ENCODE data around the gene PHLDB3.

PHLDB3 gene

GRCh38 chr19:43504426-43505185 lies at the start of gene PHLDB3:
TSS of gene PHLDB3 (minus strand) at chr19:43504746. CDS start at chr19:43504118, 628 bp downstream.
- Histone ChIP-seq H3K9me2 (replicated peaks; ENCODE audit: insufficient read depth, low read length) (no peaks in the 10 kb centered on the region), H3K36me3 (ENCODE audit: low read length) (no peaks in the 10 kb centered on the region), H3K9me3 (ENCODE audit: insufficient read depth, low read length) (no peaks in the 10 kb centered on the region), H2AFZ (ENCODE audit: low read depth, low read length, severe bottlenecking) (peak within 1 kb of the TSS; percentile 99), H3F3A (ENCODE audit: insufficient read depth) (0 out of 2 replicates have a peak, but pooled peaks cover 4% of the 10 kb centered on the region), H3K27ac (ENCODE audit: low read depth, low read length) (no peak within 1 kb of the TSS; the same call in 1 of the 2 replicates), H3K4me3 (ENCODE audit: insufficient read depth, low read length, poor library complexity, severe bottlenecking) (peak within 1 kb of the TSS; percentile 66), H4K20me1 (ENCODE audit: low read depth, low read length) (no peaks in the 10 kb centered on the region), H3K4me2 (ENCODE audit: low read depth, low read length, poor library complexity, severe bottlenecking) (peak within 1 kb of the TSS; percentile 97), H3K79me2 (ENCODE audit: insufficient read depth, low read length) (no peaks in the 10 kb centered on the region), H3K27me3 (ENCODE audit: low read length) (no peaks in the 10 kb centered on the region), H3K9ac (ENCODE audit: low read length) (peak within 1 kb of the TSS; percentile 62)
- TF ChIP-seq CTCF (IDR thresholded peaks at IDR 0.05; ENCODE audit: insufficient read depth, low read length, poor library complexity, severe bottlenecking) (peak; percentile 15), EZH2phosphoT487 (conservative IDR thresholded peaks at IDR 0.05; ENCODE audit: low read length) (no peak)

- Histone ChIP-seq H3K27me3 (ENCODE audit: low read length) (no peaks in the 10 kb centered on the region), H3K9ac (ENCODE audit: low read length) (no peak overlapping the region), H4K20me1 (ENCODE audit: low read depth, low read length) (no peaks in the 10 kb centered on the region), H3K4me3 (ENCODE audit: insufficient read depth, low read length, poor library complexity, severe bottlenecking) (no peak overlapping the region), H3K36me3 (ENCODE audit: low read length) (no peaks in the 10 kb centered on the region), H3K79me2 (ENCODE audit: insufficient read depth, low read length) (no peaks in the 10 kb centered on the region), H3K27ac (ENCODE audit: low read depth, low read length) (no peak overlapping the region), H3F3A (ENCODE audit: insufficient read depth) (no peaks in the 10 kb centered on the region), H2AFZ (ENCODE audit: low read depth, low read length, severe bottlenecking) (no peak overlapping the region), H3K9me2 (replicated peaks; ENCODE audit: insufficient read depth, low read length) (no peaks in the 10 kb centered on the region), H3K4me2 (ENCODE audit: low read depth, low read length, poor library complexity, severe bottlenecking) (no peak overlapping the region), H3K9me3 (ENCODE audit: insufficient read depth, low read length) (no peaks in the 10 kb centered on the region)
- TF ChIP-seq EZH2phosphoT487 (conservative IDR thresholded peaks at IDR 0.05; ENCODE audit: low read length) (no peak), CTCF (IDR thresholded peaks at IDR 0.05; ENCODE audit: insufficient read depth, low read length, poor library complexity, severe bottlenecking) (no peak)
These were observed 49.1 kb upstream of the PHLDB3 start for GRCh38 chr19:43553656-43554055.

GRCh38 chr19:43552616-43553015 lies 48.1 kb upstream of the PHLDB3 start:
- no peaks in the 10 kb centered on the region for H3K79me2 ChIP-seq (ENCODE audit: insufficient read depth, low read length)
- H4K20me1 ChIP-seq (ENCODE audit: low read depth, low read length): no peaks in the 10 kb centered on the region
- no peak overlapping the region for H3K4me2 ChIP-seq (ENCODE audit: low read depth, low read length, poor library complexity, severe bottlenecking)
- H3K9ac ChIP-seq (ENCODE audit: low read length): no peak overlapping the region
- no peak overlapping the region for H3K27ac ChIP-seq (ENCODE audit: low read depth, low read length)
- H3F3A ChIP-seq (ENCODE audit: insufficient read depth): no peaks in the 10 kb centered on the region
- H3K9me3 ChIP-seq (ENCODE audit: insufficient read depth, low read length): no peaks in the 10 kb centered on the region
- H2AFZ ChIP-seq (ENCODE audit: low read depth, low read length, severe bottlenecking): no peak overlapping the region
- no peak overlapping the region for H3K4me3 ChIP-seq (ENCODE audit: insufficient read depth, low read length, poor library complexity, severe bottlenecking)
- no peaks in the 10 kb centered on the region for H3K27me3 ChIP-seq (ENCODE audit: low read length)
- H3K36me3 ChIP-seq (ENCODE audit: low read length): no peaks in the 10 kb centered on the region
- no peaks in the 10 kb centered on the region for H3K9me2 ChIP-seq (replicated peaks; ENCODE audit: insufficient read depth, low read length)
- no peak for TF ChIP-seq CTCF (IDR thresholded peaks at IDR 0.05; ENCODE audit: insufficient read depth, low read length, poor library complexity, severe bottlenecking)
